HG02571 (cell line): Measurements from ENCODE around the gene LIMS2.

ENCODE experiments used
- ATAC-seq: cut with Tn5 transposase; IDR thresholded peaks from one replicate; pipeline ENCODE4 v1.9.1; 2021; ENCODE audit warnings: mild to moderate bottlenecking, moderate library complexity; ENCODE audit not compliant: unreplicated experiment

LIMS2 gene

DNA sequence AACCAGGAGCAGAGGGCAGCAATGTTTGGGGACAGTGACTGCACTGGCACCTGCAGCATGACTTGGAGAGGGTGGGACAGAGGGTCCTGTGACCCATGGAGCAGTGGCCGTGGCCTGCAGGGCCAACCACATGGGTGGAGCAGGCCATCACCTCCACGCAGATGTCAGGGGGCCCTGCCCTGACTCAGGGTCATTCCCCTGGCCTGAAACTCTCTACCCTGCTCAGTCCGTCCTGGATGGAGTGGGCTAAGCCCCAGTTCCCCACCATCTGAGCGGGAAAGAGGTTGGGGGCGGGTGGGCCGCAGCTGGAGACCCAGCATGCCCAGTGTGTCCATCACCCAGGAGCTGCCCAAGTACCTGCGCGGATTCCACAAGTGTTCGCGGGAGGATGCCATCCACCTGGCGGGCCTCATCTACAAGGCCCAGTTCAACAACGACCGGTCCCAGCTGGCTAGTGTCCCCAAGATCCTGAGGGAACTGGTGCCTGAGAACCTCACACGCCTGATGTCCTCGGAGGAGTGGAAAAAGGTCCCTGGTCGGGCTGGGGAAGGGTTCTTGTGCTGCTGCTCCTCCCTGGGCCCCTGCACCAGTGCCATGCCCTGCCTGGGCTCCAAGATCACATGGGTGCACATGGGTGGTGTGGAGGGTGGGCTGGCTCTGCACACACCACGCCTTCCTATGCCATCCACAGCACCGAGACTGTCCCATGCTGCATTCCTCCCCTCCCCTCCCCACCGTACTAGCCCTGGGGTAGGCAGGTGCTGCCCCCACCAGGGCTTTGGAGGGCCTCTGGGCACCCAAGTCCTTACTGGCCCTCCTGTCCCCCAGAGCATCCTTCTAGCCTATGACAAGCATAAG lies 39.7 kb downstream of the LIMS2 start:
- ATAC-seq = no peak

DNA sequence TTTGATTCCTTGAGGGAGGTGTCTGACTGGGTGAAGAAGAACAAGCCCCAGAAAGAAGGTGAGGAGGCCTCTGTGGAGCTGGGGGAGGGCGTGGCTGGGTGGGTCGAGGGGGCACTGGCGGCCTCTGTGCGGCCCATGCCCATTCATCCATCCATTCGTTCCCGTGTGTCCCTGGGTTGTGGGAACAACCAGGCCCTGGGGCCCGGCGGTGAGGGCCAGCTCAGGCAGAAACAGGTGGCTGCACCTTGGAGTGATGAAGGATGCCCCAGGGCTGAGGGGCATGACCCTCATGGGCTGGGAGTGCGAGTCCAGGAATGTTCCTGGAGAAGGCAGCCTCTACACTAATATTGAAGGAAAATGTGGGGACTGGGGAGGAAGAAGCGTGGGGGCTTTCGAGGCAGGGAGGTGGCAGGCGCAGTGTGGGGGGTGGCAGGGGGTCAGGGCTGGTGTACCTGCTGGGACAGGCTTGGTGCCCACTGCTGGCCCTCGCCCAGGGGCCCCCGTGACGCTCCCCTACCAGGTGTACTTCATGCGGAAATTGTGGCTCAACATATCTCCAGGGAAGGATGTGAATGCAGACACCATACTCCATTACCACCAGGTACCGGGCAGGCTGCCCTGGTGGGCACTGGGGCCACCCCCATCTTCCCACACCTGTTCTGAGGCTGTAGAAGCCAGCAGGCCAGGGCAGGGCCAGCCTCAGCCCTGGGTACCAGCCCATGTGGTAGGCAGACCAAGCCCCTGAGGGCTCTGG lies 40.5 kb downstream of the LIMS2 start:
- ATAC-seq = no peak

DNA sequence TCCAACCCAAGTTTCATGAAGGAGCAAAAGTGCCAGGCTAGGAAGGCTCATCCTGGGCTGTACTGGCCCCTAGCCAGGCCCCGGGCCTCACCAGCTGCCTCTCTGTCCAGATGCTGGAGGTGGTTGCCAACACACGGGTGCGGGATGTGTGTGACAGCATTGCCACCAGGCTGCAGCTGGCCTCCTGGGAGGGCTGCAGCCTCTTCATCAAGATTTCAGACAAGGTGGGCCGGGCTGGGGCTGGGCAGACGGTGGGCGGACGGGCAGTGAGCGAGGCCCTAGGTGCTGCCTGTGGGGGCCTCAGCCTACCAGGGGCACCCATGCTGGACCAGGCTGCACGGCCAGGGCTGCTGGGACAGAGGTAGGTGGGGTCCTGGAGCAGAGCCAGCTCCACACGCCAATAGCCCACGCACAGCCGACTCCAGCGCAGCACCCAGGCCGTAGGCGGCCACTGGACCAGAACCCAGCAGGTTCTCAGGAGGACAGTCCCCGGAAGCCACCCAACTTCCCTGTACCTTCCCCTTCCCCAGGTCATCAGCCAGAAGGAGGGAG lies 41.2 kb downstream of the LIMS2 start:
- ATAC-seq = no peak

DNA sequence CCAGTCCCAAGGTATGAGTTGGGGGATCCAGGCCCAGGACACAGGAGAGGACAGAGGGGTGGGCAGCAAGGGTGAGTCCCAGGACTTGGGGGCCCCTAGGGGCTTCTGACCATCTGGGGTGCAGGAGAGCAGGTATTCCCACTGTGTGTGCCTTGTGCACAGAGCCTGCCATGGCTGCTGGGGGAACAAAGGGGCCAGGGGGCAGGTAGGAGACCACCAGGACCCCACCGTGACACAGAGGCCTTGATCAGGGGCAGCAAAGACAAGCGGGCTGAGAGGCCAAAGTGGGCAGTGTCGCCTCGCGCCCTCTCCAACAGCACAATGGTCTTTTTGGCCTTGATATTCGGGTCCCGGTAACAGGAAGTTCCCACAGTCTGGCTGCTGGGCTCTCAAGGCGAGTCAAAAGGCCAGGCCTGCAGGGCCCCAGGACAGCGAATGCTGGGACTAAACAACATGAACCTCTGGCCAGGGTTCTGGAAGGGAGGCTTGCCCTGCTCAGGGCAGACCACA lies 41.7 kb downstream of the LIMS2 start:
- ATAC-seq = no peak

DNA sequence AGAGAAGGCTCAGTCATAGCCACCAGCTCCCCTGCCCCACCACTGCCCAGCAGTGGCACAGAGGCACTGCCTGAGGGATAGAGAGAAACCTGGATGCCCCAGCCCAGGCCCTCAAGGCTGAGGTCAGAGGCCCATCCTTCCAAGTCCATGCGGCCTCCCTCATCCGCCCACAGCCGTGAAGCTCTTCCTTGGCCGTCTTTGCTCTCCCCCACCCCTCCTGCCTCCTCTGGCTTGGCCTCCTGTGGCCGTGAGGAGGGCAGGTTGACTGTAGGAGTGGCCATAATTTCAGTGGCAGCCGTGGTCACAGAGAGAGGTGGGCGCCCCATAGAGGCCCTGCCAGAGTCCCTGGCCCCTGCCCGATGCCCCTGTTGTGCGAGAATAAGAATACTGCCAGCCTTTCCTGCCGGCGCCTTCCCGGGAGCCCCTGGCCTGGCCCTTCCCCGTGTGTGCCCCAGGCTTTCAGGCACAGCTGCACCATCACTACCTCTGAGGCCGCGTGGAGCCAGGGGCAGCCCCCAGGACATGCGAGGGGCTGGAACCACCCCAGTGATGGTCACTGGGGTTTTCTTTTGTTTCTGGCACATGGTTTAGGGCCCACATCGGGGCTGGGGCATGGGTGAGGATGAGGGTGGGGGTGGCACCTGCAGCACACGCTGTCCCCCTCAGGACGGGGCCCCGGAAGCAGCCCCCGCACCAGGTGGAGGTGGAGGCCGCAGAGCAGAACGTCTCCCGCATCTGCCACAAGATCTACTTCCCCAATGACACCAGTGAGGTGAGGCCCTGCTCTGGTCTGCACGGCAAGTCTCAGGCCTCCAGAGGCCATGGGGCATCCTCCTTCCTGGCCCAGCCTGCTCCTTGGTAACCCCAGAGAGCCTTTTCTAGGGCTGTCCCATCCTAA lies 42.5 kb downstream of the LIMS2 start:
- ATAC-seq = no peak

DNA sequence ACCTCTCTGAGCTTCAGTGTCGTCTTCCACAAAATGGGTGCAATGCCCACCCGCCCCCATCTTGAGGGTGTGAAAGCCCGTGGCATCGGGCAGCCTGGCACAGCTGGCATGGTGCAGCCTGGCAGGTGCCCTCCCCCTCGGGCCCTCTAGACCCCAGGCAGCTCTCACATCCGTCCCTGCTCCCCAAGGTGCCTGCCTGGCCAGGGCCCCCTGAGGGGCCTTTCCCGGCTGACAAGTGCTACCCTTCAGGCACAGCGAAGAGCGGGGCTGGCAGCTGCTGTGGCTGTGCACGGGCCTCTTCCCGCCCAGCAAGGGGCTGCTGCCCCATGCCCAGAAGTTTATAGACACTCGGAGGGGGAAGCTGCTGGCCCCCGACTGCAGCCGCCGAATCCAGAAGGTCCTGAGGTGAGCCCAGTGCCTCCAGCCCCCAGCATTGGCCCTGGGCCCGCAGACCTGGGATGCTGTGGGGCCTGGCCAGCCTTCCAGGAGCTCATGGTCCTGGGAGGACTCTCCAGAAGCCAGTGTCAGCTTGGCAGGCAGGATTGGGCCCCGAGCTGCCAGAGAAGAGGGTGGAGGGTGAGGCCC lies 43.2 kb downstream of the LIMS2 start:
- no peak for ATAC-seq

DNA sequence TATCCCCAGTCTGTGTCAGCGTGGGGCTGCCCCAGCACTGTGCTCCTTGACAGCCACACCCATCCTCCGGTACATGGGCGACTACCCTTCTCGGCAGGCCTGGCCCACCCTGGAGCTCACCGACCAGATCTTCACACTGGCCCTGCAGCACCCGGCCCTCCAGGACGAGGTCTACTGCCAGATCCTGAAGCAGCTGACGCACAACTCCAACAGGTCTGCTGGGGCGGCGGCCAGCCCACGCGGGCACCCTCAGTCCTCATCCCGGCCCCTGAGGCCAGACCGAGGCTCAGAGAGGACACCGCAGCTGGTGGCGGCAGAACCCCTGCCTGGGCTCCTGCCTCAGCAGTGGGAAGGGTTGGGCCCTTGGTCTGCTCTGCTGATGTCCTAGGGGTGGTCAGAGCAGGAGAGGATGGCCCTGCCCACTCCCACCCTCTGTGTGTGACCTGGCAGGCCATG lies 43.8 kb downstream of the LIMS2 start:
- no peak for ATAC-seq

DNA sequence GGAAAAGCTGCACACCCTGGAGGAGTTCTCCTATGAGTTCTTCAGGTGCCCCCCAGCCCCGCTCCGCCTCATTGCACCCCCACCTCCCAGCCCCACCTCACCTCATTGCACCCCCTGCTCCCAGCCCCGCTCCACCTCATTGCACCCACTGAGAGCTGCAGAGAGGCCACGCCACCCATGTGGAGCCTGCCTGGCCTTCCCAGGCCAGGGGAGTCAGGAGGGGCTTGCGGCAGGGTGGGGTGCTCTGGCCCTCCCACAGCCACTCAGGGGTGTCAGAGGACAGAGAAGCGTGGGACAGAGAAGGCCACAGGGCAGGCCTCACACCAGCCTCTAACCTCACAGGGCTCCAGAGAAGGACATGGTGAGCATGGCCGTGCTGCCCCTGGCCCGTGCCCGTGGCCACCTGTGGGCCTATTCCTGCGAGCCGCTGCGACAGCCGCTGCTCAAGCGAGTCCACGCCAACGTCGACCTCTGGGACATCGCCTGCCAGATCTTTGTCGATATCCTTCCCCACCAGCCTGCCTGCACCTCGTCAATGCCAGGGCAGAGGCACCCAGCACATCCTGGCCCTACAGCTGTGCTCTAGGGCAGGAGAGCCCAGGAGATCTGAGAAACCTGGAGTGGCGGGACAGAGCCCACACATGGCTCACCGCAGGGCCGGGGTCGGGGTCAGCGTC lies 44.3 kb downstream of the LIMS2 start:
- ATAC-seq = no peak

DNA sequence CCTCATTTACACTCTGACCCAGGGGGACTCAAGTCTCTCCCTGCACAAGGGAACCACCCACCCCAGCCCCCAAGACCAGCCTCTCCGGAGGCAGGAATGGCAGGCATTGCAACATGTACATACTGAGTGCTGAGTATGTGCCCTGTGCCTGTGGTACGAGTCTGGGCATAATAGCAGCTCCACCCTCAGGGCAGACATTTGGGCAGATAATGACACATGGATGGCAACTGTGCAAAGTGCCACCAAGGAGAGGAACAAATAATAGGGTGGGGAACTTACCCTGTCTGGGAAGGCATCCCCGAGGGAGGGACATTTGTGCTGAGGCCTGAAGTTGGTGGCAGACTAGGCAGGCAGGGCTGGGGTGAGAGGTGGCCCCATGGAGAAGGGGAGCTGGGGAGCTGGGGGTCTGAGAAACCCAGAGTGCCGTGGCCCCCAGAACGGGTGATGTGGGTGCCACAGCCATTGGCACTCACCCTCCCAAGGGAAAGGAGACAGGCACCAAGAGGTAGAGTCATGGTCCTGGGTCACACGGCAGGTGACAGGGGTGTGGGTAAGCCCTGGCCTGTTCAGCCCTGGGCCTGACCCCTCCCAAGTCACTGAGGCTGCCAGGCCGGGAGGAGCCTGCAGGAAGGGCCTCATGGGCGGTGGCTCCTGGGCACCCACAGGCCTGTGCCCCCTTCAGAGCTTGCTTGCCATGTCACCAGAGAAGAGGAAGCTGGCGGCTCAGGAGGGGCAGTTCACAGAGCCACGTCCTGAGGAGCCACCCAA lies 45.0 kb downstream of the LIMS2 start:
- ATAC-seq = no peak

DNA sequence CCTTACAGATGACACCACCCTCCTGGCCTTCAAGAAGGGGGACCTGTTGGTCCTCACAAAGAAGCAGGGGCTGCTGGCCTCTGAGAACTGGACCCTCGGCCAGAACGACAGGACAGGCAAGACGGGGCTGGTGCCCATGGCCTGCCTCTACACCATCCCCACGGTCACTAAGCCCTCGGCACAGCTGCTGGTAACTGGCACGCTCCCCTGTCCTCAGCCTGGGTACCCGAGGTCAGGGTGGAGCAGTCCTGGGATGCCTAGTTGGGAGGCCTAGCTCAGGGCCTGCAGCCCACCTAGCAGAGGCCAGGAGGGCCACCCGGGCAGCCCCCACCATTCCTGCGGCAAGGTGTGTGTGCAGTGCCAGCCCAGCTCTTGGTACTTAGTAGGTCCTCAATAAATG lies 45.7 kb downstream of the LIMS2 start:
- ATAC-seq = no peak

DNA sequence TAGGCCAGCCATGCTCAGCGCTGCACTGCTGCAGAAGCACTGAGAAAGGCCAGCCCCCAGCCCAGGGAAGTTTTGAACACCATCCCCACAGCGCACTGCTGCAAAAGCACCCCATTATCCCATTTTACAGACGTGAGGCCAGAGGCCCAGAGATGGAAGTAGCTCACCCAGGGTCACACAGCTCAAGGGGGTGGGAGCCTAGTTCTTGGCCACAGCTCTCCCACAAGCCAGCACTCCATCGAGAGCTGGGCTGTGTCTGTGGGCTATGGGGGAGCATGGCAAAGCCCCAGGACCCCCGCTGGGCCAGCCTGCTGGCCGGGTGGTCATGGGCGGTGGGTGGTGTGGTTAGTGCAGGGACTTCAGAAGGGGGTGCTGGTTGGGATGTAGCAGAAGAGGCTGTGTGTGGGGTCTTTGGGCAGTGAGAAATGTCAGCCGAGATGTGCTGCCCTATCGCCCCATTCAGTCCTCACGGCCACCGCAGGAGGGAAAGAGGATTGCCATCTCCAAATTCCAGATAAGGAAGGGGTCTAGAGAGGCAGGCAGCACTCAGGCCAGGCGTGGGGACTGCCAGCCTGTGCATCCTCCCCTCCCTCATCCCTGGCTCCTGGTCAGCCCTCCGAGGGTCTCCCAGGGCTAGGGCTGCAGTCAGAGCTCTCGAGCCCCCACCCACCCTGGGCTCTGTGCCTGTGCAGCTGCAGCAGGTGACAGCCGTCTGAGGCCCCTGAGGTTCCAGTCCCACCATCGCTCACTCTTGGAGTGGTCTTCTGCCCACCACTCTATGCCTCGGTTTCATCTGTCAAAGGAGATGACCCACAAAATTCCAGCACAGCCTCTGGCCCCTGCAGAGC lies 46.3 kb downstream of the LIMS2 start:
- ATAC-seq = no peak

DNA sequence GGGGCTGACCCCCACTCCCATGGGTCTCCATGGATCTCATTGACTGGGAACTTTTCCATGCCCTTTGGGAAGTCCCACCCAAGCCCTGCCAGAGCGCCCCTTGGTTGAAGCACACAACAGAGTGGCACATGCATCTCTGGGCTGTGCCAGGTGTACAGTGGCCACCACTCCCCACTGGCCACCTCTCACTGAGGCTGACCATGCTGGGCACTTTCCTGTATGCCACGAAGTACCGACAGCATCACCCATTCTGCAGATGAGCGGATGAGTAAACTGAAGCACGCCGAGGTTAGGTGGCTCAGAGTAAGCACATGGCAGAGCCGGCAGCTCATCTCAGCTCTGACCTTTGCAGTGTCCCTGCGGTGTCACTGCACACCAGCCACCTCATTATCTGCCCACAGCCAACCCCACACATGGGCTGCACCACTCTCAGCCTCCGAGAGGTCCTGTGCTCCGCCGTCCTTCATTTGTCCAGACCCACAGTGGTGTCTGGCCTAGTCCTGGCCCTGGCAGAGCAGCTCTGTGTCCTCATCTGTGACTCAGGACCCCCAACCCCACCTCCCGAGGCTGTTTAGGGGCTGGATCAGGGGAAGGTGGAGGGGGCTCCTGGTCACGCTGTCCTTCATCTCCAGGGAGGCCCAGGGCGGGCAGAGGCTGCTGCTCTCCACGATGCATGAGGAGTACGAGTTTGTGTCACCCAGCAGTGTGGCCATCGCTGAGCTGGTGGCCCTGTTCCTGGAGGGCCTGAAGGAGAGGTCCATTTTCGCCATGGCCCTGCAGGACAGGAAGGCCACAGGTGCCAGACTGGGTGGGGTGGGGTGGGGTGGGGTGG lies 47.4 kb downstream of the LIMS2 start:
- ATAC-seq = no peak

DNA sequence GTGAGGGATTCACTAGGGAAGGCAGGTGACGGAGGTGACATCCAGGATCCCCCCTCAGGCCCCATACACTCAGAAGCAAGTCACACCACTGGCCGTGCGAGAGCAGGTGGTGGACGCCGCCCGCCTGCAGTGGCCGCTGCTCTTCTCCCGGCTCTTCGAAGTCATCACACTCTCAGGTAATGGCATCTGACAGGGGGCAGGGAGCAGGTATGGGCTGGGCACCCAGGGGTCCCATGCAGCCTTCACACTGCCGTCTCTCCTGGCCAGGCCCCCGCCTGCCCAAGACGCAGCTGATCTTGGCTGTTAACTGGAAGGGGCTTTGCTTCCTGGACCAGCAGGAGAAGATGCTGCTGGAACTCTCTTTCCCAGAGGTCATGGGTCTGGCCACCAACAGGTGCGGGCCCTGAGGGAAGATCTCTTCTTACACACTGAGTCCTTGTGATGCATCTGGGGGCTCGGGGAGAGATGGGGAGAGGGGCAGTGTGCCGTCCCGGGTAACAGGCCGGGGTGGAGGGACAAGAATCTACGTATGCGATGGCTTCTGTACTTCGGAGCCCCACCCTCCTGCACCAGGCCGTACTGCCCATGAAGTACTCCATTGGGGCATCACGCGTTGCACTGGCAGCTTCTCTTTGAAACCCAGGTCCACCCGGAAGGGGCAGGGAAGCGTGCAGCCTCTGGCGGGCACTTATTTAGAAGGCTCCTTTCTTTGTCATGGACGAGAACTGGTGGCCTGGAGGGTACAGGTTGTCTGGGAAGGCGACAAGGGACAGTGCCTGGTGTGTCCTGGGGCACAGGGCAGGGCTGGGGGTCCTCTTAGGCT lies 48.2 kb downstream of the LIMS2 start:
- no peak for ATAC-seq

DNA sequence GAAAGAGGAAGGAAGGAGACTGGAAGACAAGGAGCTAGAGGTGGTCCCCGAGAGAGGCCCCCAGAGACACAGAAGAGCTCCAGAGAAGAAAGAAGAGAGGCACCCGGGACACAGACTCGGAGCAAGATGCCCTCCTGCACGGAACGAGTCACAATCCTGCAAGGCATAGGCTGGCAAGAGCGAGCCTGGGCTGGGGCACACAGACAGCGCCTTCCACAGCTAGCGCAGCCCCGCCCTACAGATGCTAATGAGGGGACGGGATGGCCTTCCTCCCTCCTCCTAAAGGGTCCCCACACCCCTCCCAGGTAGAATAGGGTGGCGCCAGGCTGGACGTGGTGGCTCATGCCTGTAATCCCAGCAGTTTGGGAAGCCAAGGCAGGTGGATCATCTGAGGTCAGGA lies 49.2 kb downstream of the LIMS2 start:
- ATAC-seq = no peak

DNA sequence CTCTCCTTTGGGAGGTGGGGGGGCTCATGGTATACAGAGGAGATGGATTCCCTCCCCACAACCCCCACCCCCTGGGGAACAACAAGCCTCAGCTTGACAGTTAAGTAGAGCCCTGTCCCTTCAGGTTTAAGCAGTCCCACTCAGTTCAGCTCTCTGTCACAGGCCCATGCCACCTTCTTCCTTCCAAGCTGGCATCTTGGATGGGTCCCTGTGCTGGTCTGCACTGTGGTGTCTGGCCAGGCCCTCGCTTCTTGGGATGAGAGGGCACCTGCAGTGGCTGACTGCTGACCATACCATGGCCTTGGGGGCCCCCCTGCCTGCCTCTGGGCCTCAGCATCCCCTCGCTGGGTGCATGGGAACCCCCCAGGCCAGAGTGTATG lies 49.8 kb downstream of the LIMS2 start:
- no peak for ATAC-seq

DNA sequence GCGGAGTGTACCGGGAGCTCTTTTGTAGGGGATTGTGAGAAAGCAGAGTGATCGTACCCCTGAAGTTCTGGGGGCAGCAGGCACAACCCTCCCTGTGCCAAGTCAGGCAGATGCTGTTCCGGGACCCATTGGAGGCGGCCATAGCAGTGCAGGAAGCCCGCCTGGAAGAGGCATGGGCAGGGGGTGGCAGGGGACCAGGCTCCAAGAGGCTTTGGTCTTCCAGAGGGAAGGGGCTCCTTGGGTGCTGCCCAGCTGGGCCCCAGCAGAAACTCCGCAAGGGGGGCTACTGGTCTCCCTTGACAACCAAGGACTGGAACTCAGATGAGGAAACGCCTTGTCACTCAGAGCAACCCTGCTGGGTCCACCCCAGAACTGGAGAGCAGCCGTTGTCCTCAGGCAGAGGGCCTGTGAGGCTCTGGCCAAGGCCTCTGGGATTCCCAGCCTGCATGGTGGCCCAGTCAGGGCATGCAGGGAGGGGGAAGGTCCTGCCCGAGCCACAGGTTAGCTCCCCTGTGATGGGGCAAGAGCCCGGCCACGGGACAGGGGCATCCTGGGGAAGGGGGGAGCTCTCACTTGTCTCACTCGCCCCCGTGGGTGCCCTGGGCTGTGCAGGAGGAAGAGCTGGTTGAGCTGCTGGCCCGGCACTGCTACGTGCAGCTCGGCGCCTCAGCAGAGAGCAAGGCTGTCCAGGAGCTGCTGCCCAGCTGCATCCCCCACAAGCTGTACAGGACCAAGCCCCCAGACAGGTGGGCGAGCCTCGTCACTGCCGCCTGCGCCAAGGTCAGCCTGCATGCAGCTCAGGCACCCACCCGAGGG lies 50.4 kb downstream of the LIMS2 start:
- no peak for ATAC-seq
